NCI-H1436 (cell line): Measurements from ENCODE around the gene STK16.
"Not testable (repeated sequence)": the region's sequence is repeated elsewhere in the genome, so short reads cannot be mapped to it uniquely, and the experiment has no call there.

Experiments used
- DNase-seq: peaks from one replicate; lab custom pipeline; 2025; lab: John Stamatoyannopoulos, UW

STK16 gene

DNA sequence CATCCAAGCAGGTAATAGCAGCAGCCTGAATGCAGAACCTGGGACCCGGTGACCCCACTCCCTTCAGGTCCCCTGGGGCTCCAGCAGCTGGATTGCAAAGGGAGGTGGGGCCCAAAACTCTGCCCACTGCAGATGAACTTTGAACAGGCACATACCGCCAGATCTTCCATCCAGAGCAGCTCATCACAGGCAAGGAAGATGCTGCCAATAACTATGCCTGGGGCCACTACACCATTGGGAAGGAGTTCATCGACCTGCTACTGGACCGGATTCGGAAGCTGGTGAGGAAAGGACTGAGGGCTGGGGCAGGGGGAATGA lies 24.7 kb downstream of the STK16 start:
- DNase-seq, result no peak

DNA sequence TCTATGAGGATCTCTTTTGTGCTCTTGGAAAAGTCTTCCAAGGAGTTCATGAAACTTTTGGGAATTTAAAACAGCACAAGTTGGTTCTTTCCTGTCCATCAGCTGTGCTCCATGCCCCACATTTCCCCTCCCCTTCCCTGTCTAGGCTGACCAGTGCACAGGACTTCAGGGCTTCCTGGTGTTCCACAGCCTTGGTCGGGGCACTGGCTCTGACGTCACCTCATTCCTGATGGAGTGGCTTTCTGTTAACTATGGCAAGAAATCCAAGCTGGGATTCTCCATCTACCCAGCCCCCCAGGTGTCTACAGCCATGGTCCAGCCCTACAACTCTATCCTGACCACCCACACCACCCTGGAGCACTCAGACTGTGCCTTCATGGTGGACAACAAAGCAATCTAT lies 25.7 kb downstream of the STK16 start:
- DNase-seq, result no peak

DNA sequence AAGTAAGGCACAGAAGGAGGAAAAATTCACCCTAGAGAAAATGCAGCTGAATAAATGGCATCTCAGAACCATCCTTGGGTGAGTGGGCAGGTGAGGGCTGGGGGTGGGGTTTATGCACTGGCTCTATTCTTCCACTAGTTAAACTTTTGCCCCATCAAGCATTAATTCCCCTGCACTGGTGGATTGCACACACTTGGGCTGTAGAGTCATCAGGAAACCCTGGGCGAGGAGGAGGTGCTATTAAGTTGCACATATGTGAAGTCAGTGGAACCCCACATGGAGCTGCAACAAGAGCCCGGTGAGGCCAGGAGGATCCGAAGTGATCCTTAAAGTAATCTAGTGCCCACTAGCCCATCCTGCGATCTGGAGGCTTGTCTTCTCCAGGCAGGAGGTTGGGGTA lies 27.1 kb downstream of the STK16 start:
- DNase-seq, result no peak

DNA sequence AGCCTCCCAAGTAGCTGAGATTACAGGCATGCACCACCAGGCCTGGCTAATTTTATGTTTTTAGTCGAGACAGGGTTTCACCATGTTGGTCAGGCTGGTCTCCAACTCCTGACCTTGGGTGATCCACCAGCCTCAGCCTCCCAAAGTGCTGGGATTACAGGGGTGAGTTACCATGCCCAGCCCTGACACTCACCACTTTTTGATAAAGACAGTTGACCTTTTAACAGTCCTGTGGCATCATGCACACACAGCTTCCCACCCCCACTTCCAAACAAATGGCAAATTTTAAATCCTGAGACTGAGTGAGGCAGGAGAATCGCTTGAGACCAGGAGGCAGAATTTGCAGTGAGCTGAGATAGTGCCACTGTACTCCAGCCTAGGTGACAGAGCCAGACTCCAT lies 27.7 kb downstream of the STK16 start:
- no peak for DNase-seq

DNA sequence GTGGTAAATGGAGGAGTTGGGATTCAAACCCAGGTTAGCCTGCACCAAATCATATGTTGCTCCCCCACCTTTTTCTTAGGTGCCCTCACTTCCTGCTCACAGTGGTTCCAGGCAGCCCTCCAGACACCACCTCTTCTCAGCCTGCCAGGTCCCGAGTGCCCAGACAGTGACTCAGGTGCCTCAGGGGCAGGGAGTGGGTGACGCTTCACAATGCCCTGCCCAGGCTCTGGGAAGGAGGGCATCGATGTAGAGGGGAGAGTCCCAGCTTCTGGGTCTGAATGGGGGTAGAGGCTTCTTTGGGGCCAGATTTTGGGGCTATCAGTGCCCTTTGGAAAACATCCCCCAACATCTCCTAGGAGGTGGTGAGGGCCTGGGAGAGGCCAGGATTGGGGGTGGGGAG lies 28.7 kb downstream of the STK16 start:
- no peak for DNase-seq

DNA sequence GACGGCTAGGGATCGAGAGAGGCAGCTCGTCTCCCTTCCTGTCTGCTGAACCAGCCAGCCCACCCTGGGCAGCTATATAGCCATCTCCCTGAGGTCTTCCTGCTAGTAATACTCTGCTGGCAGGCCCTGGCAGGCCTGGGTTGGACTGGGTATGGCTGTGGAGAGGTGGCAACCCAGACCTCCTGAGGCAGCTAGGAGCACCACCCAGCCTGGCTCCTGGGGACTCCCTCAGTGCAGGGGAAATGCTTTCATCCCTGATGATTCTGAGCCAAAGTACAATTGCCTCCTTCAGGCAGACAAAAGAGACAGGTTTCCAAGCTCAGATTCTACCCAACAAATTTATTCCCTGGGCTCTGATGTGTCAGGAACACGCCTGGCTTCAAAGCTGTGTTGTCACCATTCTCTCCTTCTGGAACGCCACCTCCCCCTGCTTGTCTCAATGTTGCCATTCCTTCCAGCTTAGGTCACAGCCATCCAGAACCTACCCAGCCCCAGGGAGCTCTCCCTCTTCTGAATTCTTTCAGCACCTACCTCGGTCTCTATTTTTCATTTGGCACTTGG lies 29.2 kb downstream of the STK16 start:
- DNase-seq, result no peak

DNA sequence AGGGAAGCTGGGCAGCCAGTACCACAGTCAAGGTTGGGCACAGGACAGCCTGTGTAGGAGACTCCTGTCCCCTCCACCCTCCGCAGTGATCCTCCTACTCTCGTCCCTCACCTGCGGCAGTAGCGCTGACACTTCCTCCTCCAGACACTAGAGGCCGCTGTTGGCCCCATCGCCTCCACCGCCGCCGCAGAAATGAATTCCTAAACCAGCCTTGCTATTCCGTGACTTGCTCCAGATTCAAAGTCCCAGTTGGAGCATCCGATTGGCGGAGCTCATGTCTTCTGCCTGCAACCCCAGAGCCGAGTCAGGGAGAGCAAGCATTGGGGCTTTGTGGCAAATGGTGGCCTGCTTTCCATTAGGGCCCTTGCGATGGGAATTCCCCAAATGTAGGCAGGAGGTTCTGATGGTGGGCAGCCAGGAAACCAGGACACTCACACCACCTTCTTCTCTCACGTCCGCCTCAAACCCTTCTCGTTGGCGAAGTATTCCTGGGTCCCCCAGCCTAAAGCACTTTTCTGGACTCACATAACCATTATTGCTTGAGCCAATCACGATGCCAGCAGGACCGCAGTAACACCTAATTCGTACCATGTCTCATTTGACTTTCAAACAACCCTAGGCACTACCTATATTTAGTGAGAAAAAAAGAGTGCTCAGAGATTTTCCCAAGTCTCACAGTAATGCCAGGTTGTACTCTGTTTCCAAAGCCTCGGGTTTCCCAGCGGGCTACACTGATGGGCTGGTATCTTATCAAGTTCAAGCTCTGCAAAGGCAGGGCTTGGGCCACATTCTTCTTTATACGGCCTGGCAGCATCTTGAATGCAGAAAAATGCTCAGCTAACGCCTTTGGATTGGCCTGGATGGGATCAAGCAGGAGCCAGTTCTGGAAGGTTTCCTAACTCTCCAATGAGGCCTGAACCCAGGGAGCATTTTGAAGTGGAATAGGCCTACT lies 32.7 kb downstream of the STK16 start:
- DNase-seq, result peak; percentile 60

DNA sequence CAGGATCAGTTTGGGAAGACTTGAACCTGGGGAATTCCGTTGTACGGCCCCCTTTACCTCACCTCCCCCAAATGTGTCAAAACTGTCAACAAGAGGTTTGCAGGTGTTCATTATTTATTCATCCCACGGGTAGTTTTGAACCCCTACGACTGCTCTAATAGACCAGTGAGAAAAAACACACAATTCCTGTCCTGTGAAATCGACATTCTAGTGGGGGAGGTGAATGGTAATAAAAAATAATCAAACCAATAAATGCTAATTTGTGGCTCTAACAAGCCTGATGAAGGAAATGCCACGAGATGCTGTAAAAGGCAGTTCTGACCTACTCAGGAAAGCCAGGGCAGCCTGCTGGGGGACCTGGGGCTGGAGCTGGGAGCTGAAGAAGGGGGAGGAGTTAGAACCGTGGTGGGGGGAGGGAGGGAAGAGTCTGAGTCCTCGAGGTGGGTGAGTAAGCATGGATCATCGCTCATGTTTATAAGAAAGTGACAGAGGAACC lies 33.4 kb downstream of the STK16 start:
- no peak for DNase-seq

DNA sequence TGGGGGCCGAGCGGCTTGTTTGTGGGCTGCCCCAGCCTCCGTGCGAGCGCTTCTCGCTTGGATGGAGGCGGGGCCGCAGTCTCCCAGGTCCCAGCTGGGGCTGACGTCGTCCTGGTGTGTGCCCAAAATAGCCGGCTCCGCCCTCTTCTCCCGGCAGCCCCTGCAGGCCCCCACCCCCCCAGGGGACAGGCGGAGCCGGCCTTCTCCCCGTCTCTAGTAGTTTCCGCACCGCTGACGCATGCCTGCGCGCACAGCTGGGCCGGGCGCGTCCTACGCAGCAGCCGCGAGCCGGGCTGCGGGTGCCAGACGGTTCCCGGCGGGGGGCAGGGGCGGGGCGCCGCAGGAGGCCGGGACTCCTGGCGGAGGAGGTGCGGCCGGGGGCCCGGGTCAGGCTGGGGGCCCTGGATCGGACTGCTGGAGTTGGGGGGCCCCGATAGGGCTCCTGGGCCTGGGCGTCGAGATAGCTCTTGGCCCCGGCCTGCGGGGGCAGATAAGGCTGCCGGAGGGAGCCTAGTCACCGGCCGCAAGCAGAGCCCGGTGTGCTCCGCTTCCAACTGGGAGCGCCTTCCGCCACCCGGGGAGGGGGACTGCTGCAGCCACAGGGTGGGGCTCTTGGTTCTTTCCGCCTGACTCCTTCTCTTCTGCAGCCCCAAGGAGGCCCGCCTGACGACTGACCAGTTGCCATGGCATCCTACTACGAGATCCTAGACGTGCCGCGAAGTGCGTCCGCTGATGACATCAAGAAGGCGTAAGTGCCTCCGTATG lies 34.1 kb downstream of the STK16 start, which contains the start of gene DNAJB2:
Gene DNAJB2 (plus strand): TSS at position 216 of the 765 bp plus-strand sequence. CDS start 468 bp downstream, at position 684.
- peak; percentile 97 for DNase-seq

DNA sequence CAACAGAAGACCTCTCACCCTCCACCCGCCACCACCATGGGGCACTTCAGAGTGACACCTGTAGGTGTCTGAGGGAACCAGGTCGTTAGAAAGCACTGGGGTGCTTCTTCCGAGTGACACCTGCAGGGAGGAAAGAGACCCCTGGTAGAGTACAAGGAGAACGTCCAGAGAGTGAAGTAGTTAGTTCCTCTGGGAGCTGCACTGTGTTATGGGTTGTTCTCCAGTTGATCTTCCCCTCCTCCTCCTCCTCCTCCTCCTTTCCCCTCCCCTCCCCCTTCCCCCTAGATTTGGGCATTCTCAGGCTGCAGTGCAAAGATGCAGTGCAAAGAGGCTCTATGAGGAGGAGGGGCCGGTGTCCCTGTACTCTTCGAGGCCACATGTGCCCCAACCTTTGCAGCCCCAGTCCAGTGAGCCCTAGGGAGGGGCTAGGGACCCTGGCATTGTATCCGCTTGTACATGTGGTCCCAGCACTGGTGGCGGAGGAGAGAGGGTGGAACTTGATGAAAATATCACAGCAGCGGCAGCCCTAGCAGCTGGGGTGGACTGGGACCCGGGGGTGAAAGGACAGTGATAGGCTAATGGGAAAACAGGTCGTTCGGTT lies 34.7 kb downstream of the STK16 start:
- DNase-seq, result no peak

DNA sequence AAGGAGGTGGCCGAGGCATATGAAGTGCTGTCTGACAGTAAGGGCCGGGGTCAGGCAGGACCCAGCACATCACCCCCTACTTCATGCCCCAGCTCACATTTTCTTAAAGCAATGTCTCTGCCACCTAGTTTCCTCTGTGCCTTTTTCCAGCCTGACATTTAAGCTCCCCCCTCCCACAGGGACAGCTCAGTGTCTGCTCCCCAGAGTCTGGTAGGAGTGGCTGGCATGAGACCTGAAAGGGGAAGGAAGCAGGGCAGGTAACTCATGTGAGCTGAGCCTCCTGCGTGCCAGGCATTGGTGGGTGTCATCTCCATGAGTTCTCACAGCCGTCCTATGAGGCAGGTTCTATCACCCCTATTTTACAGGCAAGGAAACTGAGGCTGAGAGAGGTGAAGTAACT lies 35.4 kb downstream of the STK16 start:
- no peak for DNase-seq

DNA sequence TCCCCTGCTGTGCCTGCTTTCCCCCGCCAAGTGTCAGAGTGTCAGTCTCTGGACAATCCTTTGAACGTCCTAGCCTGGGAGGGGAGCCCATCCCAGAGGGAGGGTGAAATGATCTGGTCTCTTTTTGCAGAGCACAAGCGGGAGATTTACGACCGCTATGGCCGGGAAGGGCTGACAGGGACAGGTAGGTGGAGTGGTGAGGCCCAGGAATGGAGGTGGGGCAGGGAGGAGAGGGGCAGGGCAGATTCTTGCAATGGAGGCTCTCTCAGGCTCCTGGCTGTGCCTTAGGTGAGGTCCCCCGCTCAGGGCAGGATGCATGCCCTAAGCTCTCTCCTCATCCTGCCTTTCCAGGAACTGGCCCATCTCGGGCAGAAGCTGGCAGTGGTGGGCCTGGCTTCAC lies 36.3 kb downstream of the STK16 start:
- no peak for DNase-seq

DNA sequence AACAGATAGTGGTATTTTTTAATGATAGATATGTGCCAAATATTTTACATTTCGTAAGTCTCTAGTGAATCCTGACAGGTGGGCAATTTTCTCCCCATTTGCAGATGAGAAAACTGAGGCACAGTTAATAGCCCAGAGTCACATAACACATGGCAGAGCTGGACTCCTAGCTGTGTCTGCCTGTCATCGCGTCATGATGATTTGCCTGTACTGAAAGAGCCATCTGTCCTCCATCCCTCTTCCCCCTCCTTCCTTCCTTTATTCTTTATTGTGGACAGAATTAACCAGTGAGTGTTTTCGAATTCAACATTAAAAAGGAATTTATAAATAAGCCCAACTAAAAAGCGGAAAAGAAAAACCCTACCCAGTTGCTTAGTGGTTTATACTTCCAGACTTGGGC lies 37.1 kb downstream of the STK16 start:
- DNase-seq, result no peak

DNA sequence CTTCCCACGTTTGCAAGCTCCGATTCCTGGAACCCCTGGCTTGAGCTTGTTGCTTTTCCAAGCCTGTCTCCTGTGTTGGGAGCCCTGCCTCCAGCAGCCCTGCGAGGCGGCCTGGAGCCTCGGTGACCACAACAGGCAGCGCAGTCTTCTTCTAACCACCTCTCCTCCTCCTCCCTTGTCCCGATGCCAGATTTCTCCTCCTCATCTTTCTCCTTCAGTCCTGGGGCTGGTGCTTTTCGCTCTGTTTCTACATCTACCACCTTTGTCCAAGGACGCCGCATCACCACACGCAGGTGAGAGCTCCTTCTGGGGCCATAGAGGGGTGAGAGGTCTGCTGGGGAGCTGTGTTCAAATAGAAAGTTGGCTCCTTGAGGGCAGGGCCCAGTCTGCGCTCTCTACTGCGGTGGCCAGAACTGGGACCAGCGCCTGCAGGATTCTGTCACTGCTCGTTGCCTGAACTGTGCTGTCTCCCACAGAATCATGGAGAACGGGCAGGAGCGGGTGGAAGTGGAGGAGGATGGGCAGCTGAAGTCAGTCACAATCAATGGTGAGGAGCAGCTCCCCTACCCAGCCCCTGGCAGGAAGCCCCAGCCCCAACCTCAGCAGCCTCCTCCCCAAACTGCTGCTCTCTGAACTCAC lies 37.8 kb downstream of the STK16 start:
- no peak for DNase-seq

DNA sequence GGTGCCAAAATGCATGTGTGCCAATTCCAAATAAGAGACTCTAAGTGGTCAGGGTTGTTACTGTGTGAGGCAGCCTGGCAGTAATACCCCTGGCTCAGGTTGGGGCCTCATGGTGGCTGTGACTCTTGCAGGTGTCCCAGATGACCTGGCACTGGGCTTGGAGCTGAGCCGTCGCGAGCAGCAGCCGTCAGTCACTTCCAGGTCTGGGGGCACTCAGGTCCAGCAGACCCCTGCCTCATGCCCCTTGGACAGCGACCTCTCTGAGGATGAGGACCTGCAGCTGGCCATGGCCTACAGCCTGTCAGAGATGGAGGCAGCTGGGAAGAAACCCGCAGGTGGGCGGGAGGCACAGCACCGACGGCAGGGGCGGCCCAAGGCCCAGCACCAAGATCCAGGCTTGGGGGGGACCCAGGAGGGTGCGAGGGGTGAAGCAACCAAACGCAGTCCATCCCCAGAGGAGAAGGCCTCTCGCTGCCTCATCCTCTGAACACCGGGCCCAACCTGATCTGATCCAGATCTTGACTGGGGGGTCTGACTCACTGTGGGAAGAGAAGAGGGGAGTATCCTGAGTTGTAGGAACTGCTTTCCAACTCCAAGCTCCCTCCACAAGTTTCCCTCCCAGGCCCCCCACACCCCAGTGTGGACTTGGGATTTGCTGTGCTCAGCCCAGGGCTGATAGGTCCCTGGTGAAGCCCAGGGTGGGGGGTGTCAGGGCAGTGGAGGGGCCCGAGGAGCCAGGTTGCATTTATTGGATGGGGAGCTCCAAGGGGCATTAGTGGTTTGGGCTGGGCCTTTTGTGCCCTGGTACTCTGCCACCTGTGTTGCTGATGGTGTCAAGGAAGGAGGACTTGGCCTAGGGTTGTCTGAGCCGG lies 39.5 kb downstream of the STK16 start:
- no peak for DNase-seq

DNA sequence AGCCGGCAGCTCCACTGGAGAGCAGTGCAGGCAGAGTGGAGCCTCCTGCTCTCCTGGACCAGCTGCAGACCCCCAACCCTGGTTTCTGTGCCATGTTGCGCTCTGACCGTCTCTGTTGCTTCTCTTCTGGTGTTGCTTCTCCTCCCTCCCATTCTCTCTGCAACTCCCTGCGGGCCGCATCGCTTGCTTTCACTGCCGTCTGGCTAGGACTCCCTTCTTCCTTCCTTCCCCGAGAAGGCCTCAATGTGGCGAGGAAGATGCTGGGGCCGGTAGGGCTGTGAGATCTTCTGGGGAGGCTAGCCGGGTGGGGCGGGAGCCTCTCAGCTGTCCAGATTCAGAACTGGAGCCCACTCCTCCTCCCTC lies 40.1 kb downstream of the STK16 start:
- no peak for DNase-seq

DNA sequence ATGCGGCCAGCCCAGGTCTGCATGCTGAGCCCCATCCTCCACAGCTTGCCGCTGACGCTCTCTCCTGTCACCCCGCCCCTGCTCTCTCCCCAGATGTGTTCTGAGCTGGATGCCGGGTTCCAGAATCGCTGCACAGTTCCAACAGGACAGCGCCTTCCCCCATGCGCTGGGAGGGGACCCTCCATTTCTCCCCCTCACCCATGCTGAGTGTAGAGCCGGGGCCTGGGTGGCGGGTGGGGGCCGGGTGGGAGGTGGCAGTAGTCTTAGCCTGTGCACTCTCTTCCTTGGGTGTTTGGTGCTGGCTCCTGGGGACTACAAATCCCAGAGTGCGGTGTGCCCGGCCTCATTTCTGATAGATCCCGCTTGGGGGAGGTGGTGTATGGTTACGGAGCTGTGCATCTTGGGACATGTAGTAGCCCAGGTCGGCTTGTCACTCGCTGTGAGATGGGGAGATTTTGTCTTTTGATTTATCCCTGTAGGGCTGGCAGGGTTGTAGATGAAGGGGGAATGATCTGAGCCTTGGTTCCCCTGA lies 40.7 kb downstream of the STK16 start:
- no peak for DNase-seq

DNA sequence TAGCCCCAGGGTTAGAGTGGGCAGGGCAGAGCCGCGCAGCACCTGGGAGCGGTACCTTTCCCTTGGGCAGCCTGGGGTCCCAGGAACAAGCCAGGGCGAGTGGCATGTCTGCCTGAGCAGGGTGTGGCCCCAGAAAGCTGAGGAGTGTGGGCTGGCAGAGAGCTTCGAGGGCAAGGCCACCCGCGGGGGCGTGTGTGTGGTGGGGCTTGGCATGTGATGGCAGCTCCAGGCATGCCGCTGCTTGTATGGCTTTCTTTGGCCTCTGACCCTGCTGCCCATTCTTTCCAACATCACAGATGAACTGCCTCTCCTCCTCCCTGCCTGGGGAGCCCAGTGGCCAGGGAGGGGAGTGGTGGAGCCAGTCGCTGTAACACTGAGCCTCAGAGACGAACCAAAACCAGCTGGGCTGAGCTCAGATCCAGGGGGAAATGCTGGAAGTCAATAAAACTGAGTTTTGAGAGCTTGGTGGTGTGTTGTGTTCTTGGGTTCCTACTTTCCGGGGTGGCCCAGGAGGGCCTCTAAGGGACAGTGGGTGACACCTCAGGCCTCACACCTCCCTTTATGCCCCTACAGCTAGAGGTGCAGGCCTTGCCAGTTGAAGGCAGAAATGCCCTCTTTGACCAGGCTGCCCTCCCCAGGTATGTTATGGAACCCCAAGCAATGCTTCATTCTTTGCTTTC lies 41.3 kb downstream of the STK16 start:
- no peak for DNase-seq

DNA sequence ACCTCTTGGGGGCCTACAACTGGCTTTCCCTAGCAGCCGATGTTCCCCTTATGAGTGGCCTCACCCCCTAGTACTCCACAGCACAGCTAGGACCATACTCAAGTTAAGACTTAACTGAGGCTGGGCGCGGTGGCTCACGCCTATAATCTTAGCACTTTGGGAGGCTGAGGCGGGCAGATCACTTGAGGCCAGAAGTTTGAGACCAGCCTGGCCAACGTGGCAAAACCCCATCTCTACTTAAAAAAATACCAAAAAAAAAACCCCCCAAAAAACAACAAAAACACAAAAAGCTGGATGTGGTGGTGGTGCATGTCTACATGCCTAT lies 41.8 kb downstream of the STK16 start:
- DNase-seq, result not testable (repeated sequence)

DNA sequence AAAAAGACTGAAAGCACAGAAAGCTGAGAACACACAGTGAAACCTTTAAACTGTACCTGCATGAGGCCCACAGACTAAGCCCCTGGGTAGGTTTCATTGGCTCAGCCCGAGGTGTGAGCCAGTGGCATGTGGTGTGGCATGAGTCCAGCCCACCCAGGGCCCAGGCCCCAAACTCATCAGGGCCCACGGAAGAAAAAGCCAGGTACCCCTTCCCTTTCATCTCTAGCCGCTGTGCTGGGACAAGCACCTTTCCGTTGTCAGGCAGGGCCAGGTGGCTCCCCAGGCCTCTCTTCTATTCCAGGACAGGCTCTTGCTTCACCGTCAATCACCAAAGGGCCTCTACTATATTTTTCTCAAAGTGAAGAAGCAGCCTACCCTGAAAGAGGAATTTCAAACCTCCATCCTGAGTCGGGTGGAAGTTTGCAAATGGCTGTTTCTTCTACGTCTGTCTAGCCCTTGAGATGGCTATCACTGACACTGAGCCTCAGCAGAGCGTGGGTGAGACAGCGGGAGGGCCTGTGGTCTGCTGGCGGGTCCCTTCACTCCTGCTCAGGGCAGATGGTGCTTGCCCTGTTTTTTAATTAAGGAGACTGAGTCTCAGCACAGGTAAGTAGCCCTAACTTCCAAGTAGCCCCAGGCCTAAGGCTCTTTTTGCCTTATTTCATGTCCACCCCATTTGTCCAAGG lies 42.4 kb downstream of the STK16 start:
- no peak for DNase-seq
